HL-60/S4 (cell line): ENCODE results near the gene ZFYVE28.

Experiments
- in situ Hi-C: fragments of 300-500 bp; cut with MboI; formaldehyde crosslinking; loops from 2 replicates; pipeline ENCODE4 v1.14.3; 2022; ENCODE audit warnings: low sequenced_read_pairs

Gene ZFYVE28

GRCh38 chr4:2354760-2355159, 63.7 kb downstream of the ZFYVE28 start:
- in situ Hi-C loops, result no loop called here

DNA sequence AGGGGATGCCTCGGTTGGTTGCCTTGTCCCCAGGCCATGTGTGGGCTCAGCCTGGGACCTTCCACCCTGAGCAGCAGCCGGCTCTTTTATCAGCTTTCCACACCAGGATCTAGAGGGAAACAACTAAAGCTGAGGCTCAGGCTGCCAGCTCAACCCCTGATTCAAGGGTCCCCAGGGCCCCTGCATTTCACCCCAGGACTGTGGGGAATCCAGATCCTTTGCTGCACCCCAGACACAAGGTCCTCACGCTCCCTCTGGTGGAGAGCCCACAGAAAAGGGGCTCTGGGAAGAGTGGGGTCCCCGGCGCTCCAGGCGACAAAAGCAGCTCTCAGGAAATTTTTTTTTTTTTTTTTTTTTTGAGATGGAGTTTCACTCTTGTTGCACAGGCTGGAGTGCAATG, 64.3 kb downstream of the ZFYVE28 start:
- in situ Hi-C loops, result no loop called here

GRCh38 chr4:2353222-2354107, 65.0 kb downstream of the ZFYVE28 start:
- in situ Hi-C loops, result no loop called here

GRCh38 chr4:2352729-2353221, 65.7 kb downstream of the ZFYVE28 start:
- in situ Hi-C loops, result no loop called here

GRCh38 chr4:2352171-2352570, 66.3 kb downstream of the ZFYVE28 start:
- in situ Hi-C loops, result no loop called here

DNA sequence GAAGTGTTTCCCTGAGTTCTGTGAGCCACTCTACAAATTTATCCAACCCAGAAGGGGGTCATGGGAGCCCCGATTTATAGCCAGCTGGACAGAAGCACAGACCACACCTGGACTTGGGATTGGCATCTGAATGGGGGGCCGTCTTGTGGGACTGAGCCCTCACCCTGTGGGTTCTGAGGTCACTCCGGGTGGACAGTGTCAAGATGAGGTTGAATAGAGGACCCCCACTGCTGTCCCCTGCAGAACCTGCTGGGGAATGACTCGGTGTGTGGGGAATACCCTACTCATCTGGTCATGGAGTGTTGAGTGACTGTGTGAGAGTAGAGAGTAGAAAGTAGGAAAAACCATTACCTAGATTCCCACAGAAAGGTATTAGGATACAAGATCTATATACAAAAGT, 67.5 kb downstream of the ZFYVE28 start:
- in situ Hi-C loops, result no loop called here

GRCh38 chr4:2348786-2349185, 69.7 kb downstream of the ZFYVE28 start:
- in situ Hi-C loops, result no loop called here

DNA sequence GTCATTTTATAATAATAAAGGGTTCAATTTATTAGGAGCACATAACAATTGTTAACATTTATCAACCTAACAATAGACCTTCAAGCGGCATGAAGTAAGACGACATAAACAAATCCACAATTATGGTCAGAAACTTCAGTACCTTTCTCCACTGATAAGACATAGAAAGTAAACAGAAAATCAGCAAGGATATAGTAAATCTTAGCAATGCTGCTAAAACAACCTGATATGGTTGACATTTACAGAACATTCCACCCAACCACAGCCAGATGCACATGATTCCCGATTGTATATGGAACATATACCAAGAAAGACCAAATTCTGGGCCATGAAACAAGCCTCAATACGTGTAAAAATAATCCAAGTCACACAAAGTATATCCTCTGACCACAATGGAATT, 71.3 kb downstream of the ZFYVE28 start:
- in situ Hi-C loops, result no loop called here

GRCh38 chr4:2343476-2343875, 75.0 kb downstream of the ZFYVE28 start:
- in situ Hi-C loops, result no loop called here

DNA sequence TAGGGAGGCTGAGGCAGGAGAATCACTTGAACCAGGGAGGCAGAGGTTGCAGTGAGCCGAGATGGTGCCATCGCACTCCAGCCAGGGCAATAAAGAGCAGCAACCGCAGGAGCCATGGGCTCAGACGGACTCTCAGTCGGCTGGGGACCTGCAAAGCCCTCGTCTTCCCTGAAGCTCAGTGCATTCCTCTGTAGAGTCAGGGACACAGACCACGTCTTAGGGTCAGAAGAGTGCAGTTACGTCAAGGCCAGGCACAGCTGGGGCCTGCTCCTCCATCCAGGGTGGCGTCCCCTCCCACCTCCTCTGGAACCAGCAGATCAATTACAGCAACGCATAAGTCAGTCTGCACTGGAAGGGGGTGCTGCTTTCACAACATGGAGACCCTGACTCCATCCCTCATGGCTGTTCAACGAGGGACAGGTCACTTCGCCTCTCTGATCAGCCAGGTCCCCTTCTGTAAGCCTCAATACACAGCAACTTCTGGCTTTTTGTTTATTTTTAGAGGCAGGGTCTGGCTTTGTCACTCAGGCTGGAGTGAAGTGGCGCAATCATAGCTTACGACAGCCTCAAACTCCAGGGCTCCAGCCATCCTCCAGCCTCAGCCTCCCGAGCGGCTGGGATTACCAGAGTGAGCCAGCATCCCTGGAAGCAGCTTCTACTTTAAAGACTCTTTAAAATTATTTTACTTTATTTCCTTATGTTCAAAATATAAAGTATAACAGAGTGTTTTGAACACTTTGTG, 76.4 kb downstream of the ZFYVE28 start:
- in situ Hi-C loops, result no loop called here

DNA sequence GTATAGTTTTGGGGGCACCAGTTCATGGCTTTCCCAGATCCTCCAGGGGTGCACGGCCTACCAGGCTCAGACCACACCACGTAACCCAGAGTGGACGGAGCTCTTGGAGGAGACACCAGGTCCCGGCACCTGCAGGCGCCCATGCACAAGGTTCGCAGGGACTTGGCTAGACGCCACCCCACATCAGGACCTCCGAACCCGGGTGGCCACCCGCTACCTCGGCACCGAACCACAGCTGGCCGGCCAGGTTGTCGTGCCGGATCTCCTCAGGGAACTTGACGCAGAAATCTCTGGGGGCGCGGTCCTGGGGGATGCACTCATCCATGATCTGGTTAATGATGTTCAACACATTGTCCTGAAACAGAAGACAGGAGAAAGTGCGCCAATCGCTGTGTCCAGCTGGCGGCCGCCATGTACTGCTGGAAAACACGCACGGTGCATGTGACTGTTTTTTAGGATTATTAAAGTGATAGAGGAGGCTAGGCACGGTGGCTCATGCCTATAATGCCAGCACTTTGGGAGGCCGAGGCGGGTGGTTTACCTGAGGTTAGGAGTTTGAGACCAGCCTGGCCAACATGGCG, 77.1 kb downstream of the ZFYVE28 start:
- in situ Hi-C loops, result no loop called here

GRCh38 chr4:2340272-2341061, 78.0 kb downstream of the ZFYVE28 start:
- in situ Hi-C loops, result no loop called here

DNA sequence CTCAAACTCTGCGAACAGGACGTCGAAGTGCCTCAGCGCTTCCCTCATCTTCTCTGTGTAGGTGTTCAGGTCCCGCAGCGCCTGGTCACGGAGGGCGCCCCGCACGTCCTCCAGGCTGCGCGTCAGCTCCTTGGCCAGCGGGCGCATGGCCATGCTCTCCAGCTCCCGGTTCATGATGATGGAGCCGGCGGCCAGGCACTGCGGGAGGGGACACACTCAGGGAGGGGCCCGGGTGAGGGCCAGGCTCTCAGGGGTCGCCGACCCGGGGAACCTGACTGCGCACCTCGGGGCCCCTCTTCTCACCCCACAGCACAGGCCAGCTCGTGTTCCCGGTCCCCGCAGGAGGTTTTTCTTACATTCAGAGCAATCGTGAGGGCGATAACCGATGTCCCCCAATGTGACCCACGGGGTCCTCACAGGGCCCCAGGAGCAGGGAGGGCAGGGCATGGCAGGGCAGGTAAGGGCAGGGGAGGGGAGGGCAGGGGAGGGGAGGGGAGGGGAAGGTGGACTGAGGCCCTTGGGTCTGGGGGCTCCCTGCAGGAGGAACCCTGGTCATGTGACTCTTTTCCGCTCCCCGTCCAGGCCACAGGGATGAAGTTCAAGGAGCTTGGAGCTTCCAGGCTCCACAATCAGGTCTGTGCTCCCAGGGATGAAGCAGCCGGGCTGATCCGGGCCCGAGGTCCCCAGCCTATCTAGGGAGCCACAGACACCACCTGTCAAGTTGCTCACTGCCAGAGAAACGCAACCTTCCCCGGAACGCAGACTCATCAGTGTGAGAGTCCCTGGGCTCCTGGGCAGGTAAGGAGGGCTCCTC, 78.8 kb downstream of the ZFYVE28 start:
- in situ Hi-C loops, result no loop called here

- in situ Hi-C loops, result no loop called here
Observed at GRCh38 chr4:2338754-2339457, 79.5 kb downstream of the ZFYVE28 start.

DNA sequence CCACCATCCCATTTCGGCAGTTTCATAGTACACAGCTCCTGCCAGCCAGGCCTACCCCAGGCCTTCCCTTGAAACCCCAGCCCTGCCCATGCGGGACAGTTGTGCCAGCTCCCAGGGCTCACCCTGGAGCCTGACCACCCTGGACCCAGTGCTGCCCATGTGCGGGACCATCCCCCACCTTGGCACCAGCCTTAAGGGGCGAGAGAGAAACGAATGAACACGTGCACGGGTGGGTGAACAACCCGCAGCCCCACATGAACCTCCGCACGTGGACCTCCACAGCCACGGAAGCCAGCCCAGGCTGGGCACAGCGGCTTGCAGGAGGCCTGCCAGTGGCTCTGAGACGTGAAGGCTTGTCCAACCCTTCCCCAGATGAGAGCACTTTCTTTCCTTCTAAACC, 80.5 kb downstream of the ZFYVE28 start:
- in situ Hi-C loops, result no loop called here

GRCh38 chr4:2337131-2337723, 81.2 kb downstream of the ZFYVE28 start:
- in situ Hi-C loops, result no loop called here

DNA sequence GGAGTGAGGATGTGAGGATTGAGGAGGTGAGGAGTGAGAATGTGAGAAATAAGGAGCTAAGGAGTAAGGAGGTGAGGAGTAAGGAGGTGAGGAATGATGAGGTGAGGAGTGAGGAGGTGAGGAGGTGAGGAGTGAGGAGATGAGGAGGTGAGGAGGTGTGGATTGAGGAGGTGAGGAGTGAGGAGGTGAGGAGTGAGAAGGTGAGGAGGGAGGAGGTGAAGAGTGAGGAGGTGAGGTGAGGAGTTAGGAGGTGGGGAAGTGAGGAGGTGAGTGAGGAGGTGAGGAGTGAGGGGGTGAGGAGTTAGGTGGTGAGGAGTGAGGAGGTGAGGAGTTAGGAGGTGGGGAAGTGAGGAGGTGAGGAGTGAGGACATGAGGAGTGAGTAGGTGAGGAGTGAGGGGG, 81.8 kb downstream of the ZFYVE28 start:
- in situ Hi-C loops, result no loop called here

DNA sequence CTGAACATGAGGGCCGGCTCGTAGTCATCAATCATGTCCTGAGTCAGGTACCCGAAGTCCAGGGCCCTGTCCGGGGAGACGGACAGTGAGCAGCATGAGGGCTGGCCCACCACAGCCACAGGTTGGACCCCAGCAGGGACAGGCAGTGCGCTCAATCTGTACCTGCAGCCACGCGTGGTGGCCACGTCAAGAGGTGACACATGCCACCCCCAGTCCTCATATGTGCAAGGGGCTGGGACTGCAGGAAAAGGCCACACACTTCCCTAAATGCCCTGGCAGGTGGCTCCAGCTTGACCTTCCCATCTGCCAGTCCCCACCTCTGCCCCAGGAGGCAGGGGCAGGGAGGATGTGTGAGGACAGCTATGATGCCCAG, 82.7 kb downstream of the ZFYVE28 start:
- in situ Hi-C loops, result no loop called here
